ENCODE data around the gene CACHD1.

The CACHD1 gene

DNA sequence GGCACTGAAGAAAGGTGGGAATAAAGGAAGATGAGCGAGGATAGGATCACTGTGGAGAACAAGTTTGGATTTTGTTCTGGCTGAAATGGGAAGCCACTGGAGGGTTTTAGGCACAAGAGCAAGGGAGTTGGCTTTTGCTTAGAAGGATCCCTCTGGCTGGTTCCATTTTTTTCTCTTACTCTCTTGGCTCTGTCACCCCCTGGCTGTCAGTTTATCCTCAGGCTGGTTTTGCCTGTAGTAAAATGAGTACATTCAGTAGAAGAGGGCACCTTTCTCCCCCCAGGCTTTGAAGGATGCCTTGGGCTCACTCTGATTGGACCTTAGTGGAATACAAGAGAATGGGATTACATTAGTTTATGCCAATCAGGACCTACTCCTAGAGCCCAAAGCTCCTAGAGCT is 17.1 kb downstream of the CACHD1 start:
- DNase-seq (ENCODE audit: extremely low read depth, low read depth), result no peak
- TF ChIP-seq, protein P1, sequence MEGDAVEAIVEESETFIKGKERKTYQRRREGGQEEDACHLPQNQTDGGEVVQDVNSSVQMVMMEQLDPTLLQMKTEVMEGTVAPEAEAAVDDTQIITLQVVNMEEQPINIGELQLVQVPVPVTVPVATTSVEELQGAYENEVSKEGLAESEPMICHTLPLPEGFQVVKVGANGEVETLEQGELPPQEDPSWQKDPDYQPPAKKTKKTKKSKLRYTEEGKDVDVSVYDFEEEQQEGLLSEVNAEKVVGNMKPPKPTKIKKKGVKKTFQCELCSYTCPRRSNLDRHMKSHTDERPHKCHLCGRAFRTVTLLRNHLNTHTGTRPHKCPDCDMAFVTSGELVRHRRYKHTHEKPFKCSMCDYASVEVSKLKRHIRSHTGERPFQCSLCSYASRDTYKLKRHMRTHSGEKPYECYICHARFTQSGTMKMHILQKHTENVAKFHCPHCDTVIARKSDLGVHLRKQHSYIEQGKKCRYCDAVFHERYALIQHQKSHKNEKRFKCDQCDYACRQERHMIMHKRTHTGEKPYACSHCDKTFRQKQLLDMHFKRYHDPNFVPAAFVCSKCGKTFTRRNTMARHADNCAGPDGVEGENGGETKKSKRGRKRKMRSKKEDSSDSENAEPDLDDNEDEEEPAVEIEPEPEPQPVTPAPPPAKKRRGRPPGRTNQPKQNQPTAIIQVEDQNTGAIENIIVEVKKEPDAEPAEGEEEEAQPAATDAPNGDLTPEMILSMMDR (IDR thresholded peaks at IDR 0.05; ENCODE audit: low read depth, low read length), result no peak

DNA sequence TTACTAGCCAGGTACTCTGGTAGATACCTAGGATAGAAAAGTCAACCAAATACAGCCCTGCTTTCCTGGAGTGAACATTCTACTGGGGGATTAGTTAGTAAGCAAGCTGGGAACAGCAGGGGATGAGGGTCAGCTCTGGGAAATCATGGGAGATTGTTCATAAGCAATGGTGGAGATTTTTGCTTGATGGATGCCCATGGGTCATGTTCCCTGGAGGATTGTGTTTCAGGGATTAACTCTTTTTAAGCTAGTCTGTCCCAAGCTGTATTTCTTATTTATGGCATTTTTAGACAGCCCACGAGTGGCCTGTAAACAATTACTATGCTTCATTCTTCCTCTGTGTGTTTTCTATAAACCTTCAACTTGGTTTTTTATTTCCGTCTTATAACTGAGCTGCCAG is 18.9 kb downstream of the CACHD1 start:
- DNase-seq (ENCODE audit: extremely low read depth, low read depth), result no peak
- TF ChIP-seq, protein P1 (IDR thresholded peaks at IDR 0.05; ENCODE audit: low read depth, low read length), result no peak

DNA sequence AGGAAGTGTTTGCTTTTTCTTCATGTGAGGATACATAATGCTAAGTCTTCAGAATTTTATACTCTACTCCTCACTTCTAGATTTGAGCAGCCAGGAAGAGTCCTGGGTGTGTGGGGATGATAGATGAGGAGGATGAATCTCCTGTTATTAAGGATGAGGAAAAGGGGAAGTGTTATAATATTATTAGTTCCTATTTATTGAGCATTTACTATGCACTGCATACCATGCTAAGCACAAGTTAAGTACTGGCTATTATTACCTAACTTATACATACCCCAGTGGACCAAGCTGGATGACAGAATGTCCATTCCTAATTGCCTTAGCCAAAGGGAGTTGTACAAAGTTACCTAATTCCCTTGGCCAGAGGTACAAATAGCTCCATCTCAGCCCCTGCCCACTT is 19.8 kb downstream of the CACHD1 start:
- no peak for DNase-seq (ENCODE audit: extremely low read depth, low read depth)
- TF ChIP-seq, protein P1 (IDR thresholded peaks at IDR 0.05; ENCODE audit: low read depth, low read length), result no peak

DNA sequence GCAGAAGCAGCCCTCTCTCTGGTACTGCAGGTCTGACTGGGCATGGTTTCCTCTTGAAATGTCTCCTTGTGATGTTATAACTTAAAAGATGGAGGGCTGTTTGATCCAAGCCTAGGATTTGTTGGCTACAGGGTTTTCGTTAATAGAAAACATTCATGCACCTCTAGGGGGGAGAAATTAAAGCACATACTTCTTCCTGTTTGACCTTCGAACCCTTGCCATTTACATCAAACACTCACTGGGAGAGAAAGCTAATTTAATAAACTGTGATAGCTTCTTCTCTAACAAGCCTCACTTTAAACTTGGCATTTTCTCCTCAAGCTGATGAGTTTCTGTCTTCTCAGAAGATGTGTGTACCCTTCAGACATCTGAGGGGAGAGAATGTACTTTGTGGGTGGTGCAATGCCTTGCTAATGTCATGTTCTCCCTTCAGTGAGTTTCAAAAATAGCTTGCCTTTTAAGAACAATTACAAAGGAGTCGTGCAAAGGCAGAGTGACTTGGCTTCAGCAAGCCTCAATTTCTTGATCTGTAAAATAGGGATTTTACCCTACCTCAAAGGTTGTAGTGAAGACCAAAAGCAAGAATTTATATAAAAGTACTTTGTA is 20.4 kb downstream of the CACHD1 start:
- DNase-seq (ENCODE audit: extremely low read depth, low read depth), result no peak
- TF ChIP-seq, protein P1 (IDR thresholded peaks at IDR 0.05; ENCODE audit: low read depth, low read length), result no peak

DNA sequence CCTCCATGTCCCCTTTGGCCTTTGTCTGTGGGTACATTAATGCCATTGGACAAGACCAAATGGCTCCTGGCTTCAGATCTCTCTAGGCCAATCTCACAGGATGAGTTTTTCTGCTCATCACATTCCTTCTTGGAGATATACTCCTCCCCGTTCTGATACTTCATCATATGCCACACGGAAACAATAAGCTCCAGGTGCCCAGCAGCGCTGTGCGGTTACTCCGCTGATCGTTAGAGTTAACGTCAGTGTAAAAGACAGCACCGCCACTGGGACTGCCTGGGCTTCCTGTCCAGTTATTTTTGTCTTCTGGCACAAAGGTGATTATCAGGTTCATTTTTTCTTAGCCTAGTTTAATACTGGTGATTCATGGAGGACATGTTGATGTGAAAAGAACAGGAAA is 22.5 kb downstream of the CACHD1 start:
- TF ChIP-seq, protein P1 (IDR thresholded peaks at IDR 0.05; ENCODE audit: low read depth, low read length), result no peak
- no peak for DNase-seq (ENCODE audit: extremely low read depth, low read depth)

DNA sequence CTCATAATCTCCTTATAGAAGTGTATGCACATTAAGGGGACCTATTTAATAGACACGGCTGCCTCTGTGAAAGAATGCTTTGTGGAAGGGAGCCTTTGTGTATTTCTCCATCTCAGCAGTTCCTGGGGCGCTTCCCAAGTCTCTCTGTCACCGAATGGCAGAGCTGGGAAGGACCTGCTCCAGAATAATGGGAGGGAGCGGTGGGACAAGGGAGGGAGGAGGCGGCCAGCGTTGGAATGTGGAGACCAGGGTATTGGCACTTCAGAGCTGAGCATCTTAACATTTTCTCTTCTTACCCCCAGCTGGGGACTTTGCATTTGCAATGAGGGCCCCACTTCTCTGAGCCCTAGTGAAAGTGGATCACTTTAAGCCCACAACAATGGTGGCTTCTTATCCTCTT is 23.9 kb downstream of the CACHD1 start:
- TF ChIP-seq, protein P1 (IDR thresholded peaks at IDR 0.05; ENCODE audit: low read depth, low read length), result no peak
- DNase-seq (ENCODE audit: extremely low read depth, low read depth), result no peak

DNA sequence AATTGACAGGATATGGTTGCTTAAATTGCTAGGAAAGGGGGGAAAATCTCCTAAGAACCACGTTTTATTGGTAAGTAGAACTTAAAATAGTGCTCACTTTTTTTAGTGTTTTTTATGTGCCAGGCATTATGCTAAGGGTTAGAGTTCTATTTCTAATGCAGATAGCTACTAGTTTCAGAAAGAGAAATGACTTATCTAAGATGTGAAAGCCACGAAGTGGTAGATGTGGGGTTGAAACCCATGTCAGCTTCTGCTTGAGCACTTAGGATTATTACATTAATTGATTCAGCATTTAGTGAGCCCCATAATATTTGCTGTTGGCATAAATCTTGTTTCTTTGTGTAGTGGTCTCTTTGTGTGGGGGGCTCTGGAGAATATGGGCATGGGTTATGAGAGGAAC is 24.7 kb downstream of the CACHD1 start:
- no peak for DNase-seq (ENCODE audit: extremely low read depth, low read depth)
- TF ChIP-seq, protein P1 (IDR thresholded peaks at IDR 0.05; ENCODE audit: low read depth, low read length), result no peak

Data from AG09319 (cell line).